ENCODE measurements around the gene COPS3. TPM values are rescaled to one million over a fixed set of nuclear protein-coding genes. Genes with fewer than 3 reads are reported as not detected.

The COPS3 gene
- total and polyA plus RNA-seq, 4 donors, result 32.5 to 40.3 (median 39.2) TPM

- Histone ChIP-seq H3K4me1 (ENCODE audit: control insufficient read depth in 1 of 2, insufficient read depth in 2 of 2, low read length in 2 of 2) (no peaks in the 10 kb centered on the region), H3K27me3 (ENCODE audit: control insufficient read depth in 1 of 2, insufficient read depth in 2 of 2, low read length in 1 of 2) (no peaks in the 10 kb centered on the region), H3K4me3 (ENCODE audit: low read length in 2 of 2) (no peak overlapping the region), H3K27ac (ENCODE audit: low read depth in 1 of 2, low read length in 2 of 2) (no peak overlapping the region), H3K9me3 (ENCODE audit: control insufficient read depth, low read length) (no peaks in the 10 kb centered on the region), H3K36me3 (ENCODE audit: control insufficient read depth in 1 of 2, insufficient read depth in 2 of 2, low read length in 1 of 2) (peaks cover 0 to 3% of the 10 kb centered on the region in 2 donors)
- peak in 1 of 2 donors; percentile 30 for DNase-seq
- no peak for ATAC-seq (ENCODE audit: low FRiP score)
- intact Hi-C loops (cut with DNase I), result no loop called here
- 88 to 89% methylated on average over 10 of the region's 10 CpGs for WGBS, 2 donors
Observed at GRCh38 chr17:17241656-17242055, 39.4 kb downstream of the COPS3 start.

GRCh38 chr17:17239832-17240231, 41.2 kb downstream of the COPS3 start:
- Histone ChIP-seq H3K9me3 (ENCODE audit: control insufficient read depth, low read length) (no peaks in the 10 kb centered on the region), H3K27ac (ENCODE audit: low read depth in 1 of 2, low read length in 2 of 2) (no peak overlapping the region), H3K27me3 (ENCODE audit: control insufficient read depth in 1 of 2, insufficient read depth in 2 of 2, low read length in 1 of 2) (no peaks in the 10 kb centered on the region), H3K4me1 (ENCODE audit: control insufficient read depth in 1 of 2, insufficient read depth in 2 of 2, low read length in 2 of 2) (no peaks in the 10 kb centered on the region), H3K36me3 (ENCODE audit: control insufficient read depth in 1 of 2, insufficient read depth in 2 of 2, low read length in 1 of 2) (no peaks in the 10 kb centered on the region), H3K4me3 (ENCODE audit: low read length in 2 of 2) (no peak overlapping the region)
- ATAC-seq (ENCODE audit: low FRiP score), result no peak
- DNase-seq, result no peak
- intact Hi-C loops (cut with DNase I), result loop anchor here in 1 of 2 donors (5.0 to 10.0 kb wide), 2 partner anchors 238 to 705 kb away; no protein-coding TSS in a partner anchor
- WGBS, 2 donors, result 5 to 17% methylated on average over 1 of the region's 1 CpG

GRCh38 chr17:17237026-17237799, 43.8 kb downstream of the COPS3 start, which contains the start of gene FLCN:
FLCN (minus strand) TSS chr17:17237168; CDS start chr17:17228137, 9,031 bp downstream.
- intact Hi-C loops (cut with DNase I), result loop anchor here in 1 of 2 donors (2.0 to 10.0 kb wide), 3 partner anchors 84 to 702 kb away; no protein-coding TSS in a partner anchor
- Histone ChIP-seq H3K4me1 (ENCODE audit: control insufficient read depth in 1 of 2, insufficient read depth in 2 of 2, low read length in 2 of 2) (no peaks in the 10 kb centered on the region), H3K27ac (ENCODE audit: low read depth in 1 of 2, low read length in 2 of 2) (peak within 1 kb of the TSS in 1 of 2 donors; percentile 55), H3K4me3 (ENCODE audit: low read length in 2 of 2) (peak within 1 kb of the TSS; percentile 83 to 86), H3K27me3 (ENCODE audit: control insufficient read depth in 1 of 2, insufficient read depth in 2 of 2, low read length in 1 of 2) (no peaks in the 10 kb centered on the region), H3K9me3 (ENCODE audit: control insufficient read depth, low read length) (no peaks in the 10 kb centered on the region), H3K36me3 (ENCODE audit: control insufficient read depth in 1 of 2, insufficient read depth in 2 of 2, low read length in 1 of 2) (no peaks in the 10 kb centered on the region)
- DNase-seq, result peak; percentile 96 to 98
- peak; percentile 98 for ATAC-seq (ENCODE audit: low FRiP score)
- 0% methylated on average over 53 of the region's 53 CpGs for WGBS, 2 donors

- WGBS, 2 donors, result 1% methylated on average over 31 of the region's 31 CpGs
- Histone ChIP-seq H3K27me3 (ENCODE audit: control insufficient read depth in 1 of 2, insufficient read depth in 2 of 2, low read length in 1 of 2) (no peaks in the 10 kb centered on the region), H3K27ac (ENCODE audit: low read depth in 1 of 2, low read length in 2 of 2) (peak overlapping the region in 1 of 2 donors; percentile 55), H3K4me3 (ENCODE audit: low read length in 2 of 2) (peak overlapping the region; percentile 83 to 86), H3K4me1 (ENCODE audit: control insufficient read depth in 1 of 2, insufficient read depth in 2 of 2, low read length in 2 of 2) (no peaks in the 10 kb centered on the region), H3K36me3 (ENCODE audit: control insufficient read depth in 1 of 2, insufficient read depth in 2 of 2, low read length in 1 of 2) (peaks cover 0 to 2% of the 10 kb centered on the region in 2 donors), H3K9me3 (ENCODE audit: control insufficient read depth, low read length) (no peaks in the 10 kb centered on the region)
- DNase-seq (peak in 1 of 2 donors; percentile 55), ATAC-seq (ENCODE audit: low FRiP score) (peak; percentile 42)
- intact Hi-C loops (cut with DNase I), result loop anchor here in 1 of 2 donors (2.0 to 10.0 kb wide), 3 partner anchors 84 to 702 kb away; no protein-coding TSS in a partner anchor
Observed at GRCh38 chr17:17236295-17237025, 44.6 kb downstream of the COPS3 start.

GRCh38 chr17:17235212-17236174, 45.6 kb downstream of the COPS3 start:
- Histone ChIP-seq H3K9me3 (ENCODE audit: control insufficient read depth, low read length) (no peaks in the 10 kb centered on the region), H3K4me1 (ENCODE audit: control insufficient read depth in 1 of 2, insufficient read depth in 2 of 2, low read length in 2 of 2) (no peaks in the 10 kb centered on the region), H3K27ac (ENCODE audit: low read depth in 1 of 2, low read length in 2 of 2) (peak overlapping the region in 1 of 2 donors; percentile 63), H3K36me3 (ENCODE audit: control insufficient read depth in 1 of 2, insufficient read depth in 2 of 2, low read length in 1 of 2) (peaks cover 0 to 5% of the 10 kb centered on the region in 2 donors), H3K27me3 (ENCODE audit: control insufficient read depth in 1 of 2, insufficient read depth in 2 of 2, low read length in 1 of 2) (no peaks in the 10 kb centered on the region), H3K4me3 (ENCODE audit: low read length in 2 of 2) (peak overlapping the region; percentile 83 to 86)
- ATAC-seq (ENCODE audit: low FRiP score) (no peak), DNase-seq (peak in 1 of 2 donors; percentile 63)
- WGBS, 2 donors, result 36 to 47% methylated on average over 19 of the region's 19 CpGs
- intact Hi-C loops (cut with DNase I), result loop anchor here in 1 of 2 donors (2.0 to 10.0 kb wide), 3 partner anchors 83 to 701 kb away; no protein-coding TSS in a partner anchor

- WGBS, 2 donors, result 80 to 86% methylated on average over 11 of the region's 11 CpGs
- Histone ChIP-seq H3K27ac (ENCODE audit: low read depth in 1 of 2, low read length in 2 of 2) (no peak overlapping the region), H3K4me3 (ENCODE audit: low read length in 2 of 2) (no peak overlapping the region), H3K27me3 (ENCODE audit: control insufficient read depth in 1 of 2, insufficient read depth in 2 of 2, low read length in 1 of 2) (no peaks in the 10 kb centered on the region), H3K9me3 (ENCODE audit: control insufficient read depth, low read length) (no peaks in the 10 kb centered on the region), H3K36me3 (ENCODE audit: control insufficient read depth in 1 of 2, insufficient read depth in 2 of 2, low read length in 1 of 2) (peaks cover 0 to 5% of the 10 kb centered on the region in 2 donors), H3K4me1 (ENCODE audit: control insufficient read depth in 1 of 2, insufficient read depth in 2 of 2, low read length in 2 of 2) (no peaks in the 10 kb centered on the region)
- DNase-seq (no peak), ATAC-seq (ENCODE audit: low FRiP score) (no peak)
- intact Hi-C loops (cut with DNase I), result loop anchor here in 1 of 2 donors (10.0 kb wide), 1 partner anchor 697 kb away; no protein-coding TSS in a partner anchor
Observed at GRCh38 chr17:17232303-17232621, 48.8 kb downstream of the COPS3 start.

GRCh38 chr17:17231621-17232302, 49.3 kb downstream of the COPS3 start:
- H3K9me3 ChIP-seq (ENCODE audit: control insufficient read depth, low read length), result no peaks in the 10 kb centered on the region
- DNase-seq, result peak in 1 of 2 donors; percentile 31
- no peaks in the 10 kb centered on the region for H3K27me3 ChIP-seq (ENCODE audit: control insufficient read depth in 1 of 2, insufficient read depth in 2 of 2, low read length in 1 of 2)
- ATAC-seq (ENCODE audit: low FRiP score), result no peak
- H3K4me1 ChIP-seq (ENCODE audit: control insufficient read depth in 1 of 2, insufficient read depth in 2 of 2, low read length in 2 of 2), result no peaks in the 10 kb centered on the region
- intact Hi-C loops (cut with DNase I), result loop anchor here in 1 of 2 donors (10.0 kb wide), 1 partner anchor 697 kb away; no protein-coding TSS in a partner anchor
- H3K27ac ChIP-seq (ENCODE audit: low read depth in 1 of 2, low read length in 2 of 2), result no peak overlapping the region
- H3K36me3 ChIP-seq (ENCODE audit: control insufficient read depth in 1 of 2, insufficient read depth in 2 of 2, low read length in 1 of 2), result peaks cover 0 to 7% of the 10 kb centered on the region in 2 donors
- no peak overlapping the region for H3K4me3 ChIP-seq (ENCODE audit: low read length in 2 of 2)
- WGBS, 2 donors, result 73 to 82% methylated on average over 16 of the region's 16 CpGs
